Activated CD8-positive, alpha-beta T cell treated with anti-CD3 and anti-CD28 coated beads for 36 hours (primary cell): ENCODE data around the gene TMEM37. TPM values are rescaled to one million over a fixed set of nuclear protein-coding genes. Genes with fewer than 3 reads are reported as not detected.

Source experiments
- ATAC-seq: fragments of 200-7000 bp; cut with Tn5 transposase; one replicate; pipeline ENCODE4 v1.10.0; 2021; ENCODE audit warnings: mild to moderate bottlenecking, moderate library complexity
- CTCF ChIA-PET: fragments of 350-600 bp; sonication (Branson Sonifier 250); formaldehyde crosslinking; loops from one replicate; lab custom pipeline; 2021; ENCODE audit warnings: antibody characterized with exemption; lab: Charles Lee
- POLR2A ChIA-PET: fragments of 350-600 bp; sonication (Branson Sonifier 250); formaldehyde crosslinking; loops from one replicate; lab custom pipeline; 2021; ENCODE audit warnings: antibody characterized with exemption; lab: Charles Lee
- DNase-seq: peaks from one replicate; pipeline ENCODE4 v3.0.0-alpha.2; 2020
- H3K27ac Mint-ChIP-seq: one replicate; pipeline ENCODE4 v1.8.0; 2021; ENCODE audit warnings: mild to moderate bottlenecking, mixed read lengths
- H3K27me3 Mint-ChIP-seq: one replicate; pipeline ENCODE4 v1.8.0; 2021; ENCODE audit warnings: mixed read lengths
- H3K36me3 Mint-ChIP-seq: one replicate; pipeline ENCODE4 v1.8.0; 2021; ENCODE audit warnings: low read depth, mixed read lengths
- H3K4me1 Mint-ChIP-seq: one replicate; pipeline ENCODE4 v1.8.0; 2021; ENCODE audit warnings: low read depth, mixed read lengths
- H3K4me3 Mint-ChIP-seq: one replicate; pipeline ENCODE4 v1.8.0; 2021; ENCODE audit warnings: mild to moderate bottlenecking, moderate library complexity, mixed read lengths
- H3K9me3 Mint-ChIP-seq: one replicate; pipeline ENCODE4 v1.8.0; 2021; ENCODE audit warnings: mixed read lengths
- CTCF ChIP-seq: fragments of 200-600 bp; IDR thresholded peaks from one replicate; pipeline ENCODE4 v1.8.0; 2022; ENCODE audit warnings: antibody characterized with exemption, mild to moderate bottlenecking
- intact Hi-C: fragments of 100-400 bp; cut with micrococcal nuclease; formaldehyde crosslinking; loops from one replicate; pipeline ENCODE4 v1.10.0; 2022
- total RNA-seq, 2 experiments: library from RNA; stranded (reverse); gene quantifications; one replicate each; pipeline ENCODE4 v1.2.3, GENCODE V29; 2021

Gene TMEM37
- total RNA-seq, 2 experiments from 2014 or later: not detected

GRCh38 chr2:119408221-119408619 is 23.4 kb upstream of the TMEM37 start:
- no peak overlapping the region for H3K4me3 Mint-ChIP-seq
- DNase-seq (no peak), ATAC-seq (no peak)
- no peaks in the 10 kb centered on the region for H3K36me3 Mint-ChIP-seq
- no peak overlapping the region for H3K27ac Mint-ChIP-seq
- TF ChIP-seq CTCF: no peak
- ChIA-PET CTCF (interaction anchor here (0.9 to 1.0 kb wide), 3 partner anchors 8 to 40 kb away, joined by 3 to 5 read pairs (median 4); no protein-coding TSS in a partner anchor), POLR2A (no interaction called here)
- no peaks in the 10 kb centered on the region for H3K4me1 Mint-ChIP-seq
- no peaks in the 10 kb centered on the region for H3K9me3 Mint-ChIP-seq
- intact Hi-C loops: loop anchor here (5.0 kb wide), 1 partner anchor 69 kb away; no protein-coding TSS in a partner anchor
- peaks cover 3% of the 10 kb centered on the region for H3K27me3 Mint-ChIP-seq

- H3K4me3 Mint-ChIP-seq: no peak overlapping the region
- DNase-seq (no peak), ATAC-seq (no peak)
- no peaks in the 10 kb centered on the region for H3K4me1 Mint-ChIP-seq
- no peak for TF ChIP-seq CTCF
- H3K27ac Mint-ChIP-seq: no peak overlapping the region
- H3K9me3 Mint-ChIP-seq: no peaks in the 10 kb centered on the region
- CTCF ChIA-PET: interaction anchor here (0.8 to 1.5 kb wide), 3 partner anchors 66 to 252 kb away, joined by 3 to 4 read pairs (median 3); no protein-coding TSS in a partner anchor
- intact Hi-C loops: loop anchor here (5.0 kb wide), 1 partner anchor 68 kb away; no protein-coding TSS in a partner anchor
- POLR2A ChIA-PET: no interaction called here
- H3K36me3 Mint-ChIP-seq: no peaks in the 10 kb centered on the region
- no peaks in the 10 kb centered on the region for H3K27me3 Mint-ChIP-seq
Measured at GRCh38 chr2:119409506-119409905, 22.1 kb upstream of the TMEM37 start.

- ChIA-PET CTCF (no interaction called here), POLR2A (no interaction called here)
- Mint-ChIP-seq H3K27me3 (peaks cover 2% of the 10 kb centered on the region), H3K9me3 (no peaks in the 10 kb centered on the region), H3K4me1 (no peaks in the 10 kb centered on the region), H3K27ac (no peak overlapping the region), H3K4me3 (no peak overlapping the region), H3K36me3 (no peaks in the 10 kb centered on the region)
- TF ChIP-seq CTCF: no peak
- ATAC-seq (no peak), DNase-seq (no peak)
- intact Hi-C loops: no loop called here
Measured at GRCh38 chr2:119414894-119415293, 16.8 kb upstream of the TMEM37 start.

GRCh38 chr2:119415630-119416029 is 16.0 kb upstream of the TMEM37 start:
- POLR2A ChIA-PET: no interaction called here
- H3K9me3 Mint-ChIP-seq: no peaks in the 10 kb centered on the region
- no peak for ATAC-seq
- H3K27me3 Mint-ChIP-seq: peaks cover 2% of the 10 kb centered on the region
- no peak for TF ChIP-seq CTCF
- intact Hi-C loops: no loop called here
- no peaks in the 10 kb centered on the region for H3K4me1 Mint-ChIP-seq
- no peak overlapping the region for H3K4me3 Mint-ChIP-seq
- no peaks in the 10 kb centered on the region for H3K36me3 Mint-ChIP-seq
- DNase-seq: no peak
- CTCF ChIA-PET: no interaction called here
- no peak overlapping the region for H3K27ac Mint-ChIP-seq

- ChIA-PET CTCF (interaction anchor here (0.7 to 1.5 kb wide), 2 partner anchors 8 to 60 kb away, joined by 4 to 5 read pairs; no protein-coding TSS in a partner anchor), POLR2A (interaction anchor here (0.9 kb wide), 1 partner anchor 18 kb away, joined by 3 read pairs; no protein-coding TSS in a partner anchor)
- no peaks in the 10 kb centered on the region for H3K9me3 Mint-ChIP-seq
- H3K27ac Mint-ChIP-seq: no peak overlapping the region
- DNase-seq: no peak
- H3K27me3 Mint-ChIP-seq: peaks cover 2% of the 10 kb centered on the region
- H3K36me3 Mint-ChIP-seq: no peaks in the 10 kb centered on the region
- no peaks in the 10 kb centered on the region for H3K4me1 Mint-ChIP-seq
- ATAC-seq: no peak
- H3K4me3 Mint-ChIP-seq: no peak overlapping the region
- intact Hi-C loops: no loop called here
- TF ChIP-seq CTCF: no peak
Measured at GRCh38 chr2:119416299-119416923, 15.2 kb upstream of the TMEM37 start.
